H1 (cell line): ENCODE data around the gene CACNA1E. TPM values are rescaled to one million over a fixed set of nuclear protein-coding genes. Genes with fewer than 3 reads are reported as not detected.

Source experiments
- CTCF ChIA-PET: fragments of 300-600 bp; sonication (Branson Sonifier 250); formaldehyde crosslinking; loops from one replicate; lab custom pipeline; 2021; ENCODE audit not compliant: partially characterized antibody; lab: Charles Lee
- POLR2A ChIA-PET: fragments of 300-600 bp; sonication (Branson Sonifier 250); formaldehyde crosslinking; loops from one replicate; lab custom pipeline; 2021; ENCODE audit warnings: inconsistent platforms; ENCODE audit not compliant: partially characterized antibody; lab: Charles Lee
- DNase-seq, 2 experiments: peaks; one replicate each; pipeline versions ENCODE4 v3.0.0 to v3.0.0-alpha.2; 2010 to 2022; ENCODE audit warnings: low spot score in 2 of 2, low read depth in 1 of 2, mixed read lengths in 1 of 2
- FAIRE-seq: peaks from 2 replicates; lab custom pipeline; 2011; peaks lifted over from hg19 to GRCh38; lab: Jason Lieb, UNC
- H2AFZ ChIP-seq: 2 replicates; pipeline ENCODE4 v1.8.1; 2012; ENCODE audit warnings: low read length, inconsistent platforms
- H2AK5ac ChIP-seq: 2 replicates; pipeline ENCODE4 v1.6.1; 2013; ENCODE audit warnings: low read depth, low read length
- H2BK120ac ChIP-seq: replicated peaks from 2 replicates; pipeline ENCODE3; 2013; ENCODE audit warnings: low read depth, low read length, inconsistent platforms
- H2BK12ac ChIP-seq: 2 replicates; pipeline ENCODE4 v1.6.1; 2013; ENCODE audit warnings: low read depth, low read length
- H2BK15ac ChIP-seq: 2 replicates; pipeline ENCODE4 v1.6.1; 2013; ENCODE audit warnings: low read length
- H2BK20ac ChIP-seq: 2 replicates; pipeline ENCODE4 v1.6.1; 2013; ENCODE audit warnings: low read length
- H2BK5ac ChIP-seq: 2 replicates; pipeline ENCODE4 v1.6.1; 2013; ENCODE audit warnings: low read depth, low read length
- H3K14ac ChIP-seq: 2 replicates; pipeline ENCODE4 v1.6.1; 2013; ENCODE audit warnings: inconsistent platforms; ENCODE audit not compliant: insufficient read length
- H3K18ac ChIP-seq: 2 replicates; pipeline ENCODE4 v1.6.1; 2013; ENCODE audit warnings: low read length; ENCODE audit errors: extremely low read depth
- H3K23ac ChIP-seq: 2 replicates; pipeline ENCODE4 v1.6.1; 2013; ENCODE audit warnings: inconsistent platforms; ENCODE audit not compliant: insufficient read length
- H3K23me2 ChIP-seq: 2 replicates; pipeline ENCODE4 v1.6.1; 2013; ENCODE audit warnings: low read depth, low read length
- H3K27ac ChIP-seq: 2 replicates; pipeline ENCODE4 v1.6.1; 2011; ENCODE audit warnings: low read depth, low read length, inconsistent platforms
- H3K27me3 ChIP-seq, 4 experiments: replicated peaks in 1 of 4; 1 replicate in 1 of 4; 2 replicates in 3 of 4; pipeline versions ENCODE4 v1.6.1 to v1.8.1; 2011 to 2013; ENCODE audit warnings: low read length in 3 of 4, mild to moderate bottlenecking in 3 of 4, inconsistent platforms in 2 of 4, mixed read lengths in 2 of 4, moderate library complexity in 1 of 4; ENCODE audit not compliant: control insufficient read depth in 3 of 4, insufficient read depth in 3 of 4; ENCODE audit errors: extremely low read depth in 1 of 4
- H3K36me3 ChIP-seq, 4 experiments: 2 replicates each; pipeline versions ENCODE4 v1.6.1 to v1.8.1; 2011 to 2013; ENCODE audit warnings: mild to moderate bottlenecking in 4 of 4, low read length in 3 of 4, moderate library complexity in 2 of 4, control low read depth in 1 of 4, inconsistent platforms in 1 of 4; ENCODE audit not compliant: insufficient read depth in 4 of 4, control insufficient read depth in 2 of 4
- H3K4ac ChIP-seq: replicated peaks from 2 replicates; pipeline ENCODE3; 2013; ENCODE audit warnings: low read length, low read depth, mixed read lengths, inconsistent platforms; ENCODE audit not compliant: insufficient read length
- H3K4me1 ChIP-seq, 4 experiments: replicated peaks in 1 of 4; 1 replicate in 1 of 4; 2 replicates in 3 of 4; pipeline versions ENCODE4 v1.6.1 to v1.8.1; 2011 to 2013; ENCODE audit warnings: low read length in 3 of 4, inconsistent platforms in 2 of 4, mixed read lengths in 1 of 4; ENCODE audit not compliant: insufficient read depth in 4 of 4, control insufficient read depth in 3 of 4
- H3K4me2 ChIP-seq, 2 experiments: 2 replicates each; pipeline versions ENCODE4 v1.6.1 to v1.8.1; 2011 to 2013; ENCODE audit warnings: low read depth in 2 of 2, low read length in 2 of 2, control low read depth in 1 of 2, inconsistent platforms in 1 of 2, mild to moderate bottlenecking in 1 of 2; ENCODE audit not compliant: insufficient read depth in 1 of 2
- H3K4me3 ChIP-seq, 4 experiments: fragments of 200-600, 300-600 bp in 1 of 4; sonication (generic), shearing (Covaris generic), sonication (Bioruptor Twin) in 1 of 4; 2 replicates each; pipeline versions ENCODE4 v1.5.1 to v1.8.1; 2011 to 2016; ENCODE audit warnings: low read length in 4 of 4, low read depth in 3 of 4, control low read depth in 2 of 4, inconsistent platforms in 2 of 4, mild to moderate bottlenecking in 2 of 4, mixed read lengths in 1 of 4, moderate library complexity in 1 of 4; ENCODE audit not compliant: insufficient read depth in 2 of 4; ENCODE audit errors: extremely low read depth in 1 of 4
- H3K56ac ChIP-seq: replicated peaks from 2 replicates; pipeline ENCODE3; 2013; ENCODE audit warnings: low read depth, mild to moderate bottlenecking, mixed read lengths, low read length, inconsistent platforms; ENCODE audit not compliant: insufficient read length
- H3K79me1 ChIP-seq: 2 replicates; pipeline ENCODE4 v1.6.1; 2013; ENCODE audit warnings: low read depth, low read length, control low read depth
- H3K79me2 ChIP-seq, 2 experiments: 2 replicates each; pipeline versions ENCODE4 v1.6.1 to v1.8.1; 2012 to 2013; ENCODE audit warnings: low read length in 2 of 2, mild to moderate bottlenecking in 2 of 2, inconsistent platforms in 1 of 2; ENCODE audit not compliant: insufficient read depth in 2 of 2, control insufficient read depth in 1 of 2
- H3K9ac ChIP-seq, 4 experiments: replicated peaks in 1 of 4; 1 replicate in 1 of 4; 2 replicates in 3 of 4; pipeline versions ENCODE4 v1.6.1 to v1.8.1; 2011 to 2013; ENCODE audit warnings: low read depth in 3 of 4, low read length in 3 of 4, control low read depth in 2 of 4, mild to moderate bottlenecking in 2 of 4, moderate library complexity in 2 of 4, inconsistent platforms in 1 of 4; ENCODE audit errors: extremely low read depth in 1 of 4
- H3K9me3 ChIP-seq, 2 experiments: 2 replicates each; pipeline versions ENCODE4 v1.6.1 to v1.8.1; 2012 to 2013; ENCODE audit warnings: mild to moderate bottlenecking in 2 of 2, moderate library complexity in 2 of 2, control low read depth in 1 of 2, inconsistent platforms in 1 of 2, low read depth in 1 of 2, low read length in 1 of 2, mixed read lengths in 1 of 2; ENCODE audit not compliant: insufficient read depth in 2 of 2
- H4K20me1 ChIP-seq, 2 experiments: replicated peaks in 1 of 2; 2 replicates each; pipeline versions ENCODE3 to v1.8.1; 2011 to 2013; ENCODE audit warnings: inconsistent platforms in 2 of 2, low read length in 2 of 2, mild to moderate bottlenecking in 1 of 2; ENCODE audit not compliant: insufficient read depth in 2 of 2, control insufficient read depth in 1 of 2
- H4K5ac ChIP-seq: 2 replicates; pipeline ENCODE4 v1.6.1; 2013; ENCODE audit warnings: low read length, low read depth, mixed read lengths, inconsistent platforms; ENCODE audit not compliant: insufficient read length
- H4K8ac ChIP-seq: 2 replicates; pipeline ENCODE4 v1.8.0; 2013; ENCODE audit warnings: mild to moderate bottlenecking, moderate library complexity, low read length, inconsistent platforms; ENCODE audit not compliant: insufficient read depth; ENCODE audit errors: extremely low read depth
- H4K91ac ChIP-seq: replicated peaks from 2 replicates; pipeline ENCODE3; 2013; ENCODE audit warnings: low read length, mixed read lengths, inconsistent platforms; ENCODE audit not compliant: insufficient read length
- BCL11A ChIP-seq, 2 experiments: IDR thresholded peaks; one replicate each; pipeline ENCODE4 v1.6.1; 2011; ENCODE audit warnings: low read depth in 2 of 2, low read length in 2 of 2, mild to moderate bottlenecking in 2 of 2
- WGBS, 2 experiments: shearing (Covaris generic) in 1 of 2; methylation state at CpG; one replicate each; pipeline versions ENCODE4 v1.1.6 to v1.1.7; 2013 to 2015; ENCODE audit warnings: low lambda C conversion rate in 2 of 2, mixed read lengths in 2 of 2, inconsistent platforms in 1 of 2, low coverage in 1 of 2, missing lambda C conversion rate in 1 of 2; ENCODE audit not compliant: insufficient replicate concordance in 2 of 2, insufficient coverage in 1 of 2, insufficient read length in 1 of 2; ENCODE audit errors: extremely low coverage in 1 of 2, missing lambda C conversion rate in 1 of 2; 5-methylcytosine and 5-hydroxymethylcytosine counted together
- polyA plus RNA-seq, 7 experiments: library from polyadenylated mRNA; depleted of rRNA in 3 of 7; stranded (reverse) in 5 of 7; unstranded in 2 of 7; fragments of >200 nt in 5 of 7; fragments of 200-250 nt in 2 of 7; gene quantifications; 1 replicate in 5 of 7; 2 replicates in 1 of 7; 4 replicates in 1 of 7; pipeline versions ENCODE4 v1.2.1 to v1.2.3, GENCODE V29; 2011 to 2013; ENCODE audit warnings: missing spikeins in 2 of 7, mixed read lengths in 2 of 7
- total RNA-seq: library from RNA; stranded (reverse); fragmentation: NEBNext Ultra II Directional; extraction: Animal tissue kit (Norgen Biotek cat#: 25700); gene quantifications from 2 replicates; pipeline ENCODE4 v1.2.1, GENCODE V29; 2021

The CACNA1E gene
- total and polyA plus RNA-seq, 2 of the 8 experiments (the other 6 are each of a cell fraction or from before 2014, with no cell fraction given), result 0.98 to 1.3 TPM

GRCh38 chr1:181776044-181776443 lies 292.7 kb downstream of the CACNA1E start:
- H2BK120ac ChIP-seq, result no peak overlapping the region
- no peak overlapping the region for H3K4me3 ChIP-seq
- H2AFZ ChIP-seq, result no peak overlapping the region
- H3K4ac ChIP-seq, result no peak overlapping the region
- no peak overlapping the region for H3K18ac ChIP-seq
- H3K4me1 ChIP-seq, result no peaks in the 10 kb centered on the region
- no peak overlapping the region for H3K56ac ChIP-seq
- H2BK5ac ChIP-seq, result no peak overlapping the region
- TF ChIP-seq BCL11A (IDR thresholded peaks at IDR 0.05; ENCODE audit: low read depth in 2 of 2, low read length in 2 of 2), result no peak
- no peaks in the 10 kb centered on the region for H3K23me2 ChIP-seq
- H2BK12ac ChIP-seq, result no peak overlapping the region
- H3K36me3 ChIP-seq, result no peaks in the 10 kb centered on the region
- H2BK20ac ChIP-seq, result no peak overlapping the region
- no peak overlapping the region for H3K9ac ChIP-seq
- no peak overlapping the region for H2BK15ac ChIP-seq
- no peak overlapping the region for H4K5ac ChIP-seq
- no peak overlapping the region for H3K14ac ChIP-seq
- no peaks in the 10 kb centered on the region for H3K27me3 ChIP-seq
- WGBS, 2 experiments, result 97% methylated on average over 10 of the region's 10 CpGs; no CpG with 5 or more reads in 1 of the 2 experiments
- H3K79me2 ChIP-seq, result no peaks in the 10 kb centered on the region
- POLR2A ChIA-PET, result no interaction called here
- H4K91ac ChIP-seq, result no peak overlapping the region
- CTCF ChIA-PET, result interaction anchor here (0.6 to 1.1 kb wide), 2 partner anchors 20 to 28 kb away, joined by 3 read pairs; no protein-coding TSS in a partner anchor
- H4K20me1 ChIP-seq, result no peaks in the 10 kb centered on the region
- no peaks in the 10 kb centered on the region for H3K9me3 ChIP-seq
- H3K23ac ChIP-seq, result no peak overlapping the region
- no peak for DNase-seq
- H4K8ac ChIP-seq, result no peak overlapping the region
- no peak overlapping the region for H3K4me2 ChIP-seq
- H3K79me1 ChIP-seq, result no peaks in the 10 kb centered on the region
- no peak overlapping the region for H3K27ac ChIP-seq
- no peak overlapping the region for H2AK5ac ChIP-seq
- no peak for FAIRE-seq
